ENCODE results near the gene CTDSP1.
A peak's percentile ranks its signal among the peaks of the same experiment; 100 is the strongest.

The CTDSP1 gene

DNA sequence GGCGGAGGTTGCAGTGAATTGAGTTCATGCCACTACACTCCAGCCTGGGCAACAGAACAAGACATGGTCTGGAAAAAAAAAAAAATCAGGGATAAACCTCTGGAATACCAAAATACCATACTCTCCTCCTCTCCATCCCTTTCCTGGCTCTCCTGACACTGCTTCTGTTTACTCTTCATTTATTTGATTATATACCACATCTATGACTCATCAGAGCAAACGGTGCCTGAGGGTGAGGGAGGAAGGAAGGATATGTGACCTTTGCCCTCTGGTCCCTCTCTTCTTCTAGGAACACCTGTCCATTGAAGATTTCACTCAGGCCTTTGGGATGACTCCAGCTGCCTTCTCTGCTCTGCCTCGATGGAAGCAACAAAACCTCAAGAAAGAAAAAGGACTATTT is 49.3 kb downstream of the CTDSP1 start:
- no peak overlapping the region for H3K4me2 ChIP-seq (ENCODE audit: insufficient read depth, low read length, poor library complexity, severe bottlenecking)
- no peak overlapping the region for H2BK12ac ChIP-seq (ENCODE audit: low read length)
- H4K91ac ChIP-seq (ENCODE audit: low read depth, low read length, poor library complexity), result no peak overlapping the region
- H3K23ac ChIP-seq (ENCODE audit: low read depth, low read length, poor library complexity), result no peak overlapping the region
- no peak overlapping the region for H3K9ac ChIP-seq (ENCODE audit: low read depth, low read length, poor library complexity)
- no peak overlapping the region for H2AFZ ChIP-seq (ENCODE audit: low read length)
- no peaks in the 10 kb centered on the region for H3K27me3 ChIP-seq (ENCODE audit: control insufficient read depth in 3 of 3, insufficient read depth in 3 of 3, low read depth in 1 of 3, low read length in 3 of 3)
- H2BK15ac ChIP-seq (ENCODE audit: low read length), result no peak overlapping the region
- H2AK5ac ChIP-seq (ENCODE audit: low read depth, low read length), result no peak overlapping the region
- H3K4me3 ChIP-seq (ENCODE audit: low read length in 2 of 2), result no peak overlapping the region
- no peaks in the 10 kb centered on the region for H3K4me1 ChIP-seq (ENCODE audit: control insufficient read depth in 2 of 2, insufficient read depth in 1 of 2, low read depth in 1 of 2, low read length in 2 of 2)
- H3K27ac ChIP-seq (replicated peaks; ENCODE audit: low read length), result no peak overlapping the region
- H3K79me1 ChIP-seq (ENCODE audit: low read depth, low read length), result no peaks in the 10 kb centered on the region
- no peak overlapping the region for H3K4ac ChIP-seq (ENCODE audit: low read length)
- no peak overlapping the region for H4K8ac ChIP-seq (ENCODE audit: low read depth, low read length)
- no peak overlapping the region for H3K14ac ChIP-seq (ENCODE audit: low read length)
- no peak overlapping the region for H3K18ac ChIP-seq (ENCODE audit: low read length)
- no peak overlapping the region for H2BK120ac ChIP-seq (ENCODE audit: low read depth, low read length)
- DNase-seq (ENCODE audit: low spot score), result no peak
- peaks cover 9 to 81% of the 10 kb centered on the region in 2 donors for H3K36me3 ChIP-seq (replicated peaks in 1 of 2; ENCODE audit: control insufficient read depth in 2 of 2, insufficient read depth in 2 of 2, low read length in 2 of 2)
- H3K9me3 ChIP-seq (replicated peaks in 1 of 2; ENCODE audit: control insufficient read depth in 2 of 2, insufficient read depth in 1 of 2, low read depth in 1 of 2, low read length in 2 of 2), result peaks cover 0 to 2% of the 10 kb centered on the region in 2 donors
- WGBS, 2 donors (ENCODE audit: extremely low coverage in 2 of 2, insufficient read length in 2 of 2, insufficient replicate concordance in 1 of 2), result no CpG with 5 or more reads among the region's 3 CpGs
- H2BK5ac ChIP-seq (ENCODE audit: low read length), result no peak overlapping the region

DNA sequence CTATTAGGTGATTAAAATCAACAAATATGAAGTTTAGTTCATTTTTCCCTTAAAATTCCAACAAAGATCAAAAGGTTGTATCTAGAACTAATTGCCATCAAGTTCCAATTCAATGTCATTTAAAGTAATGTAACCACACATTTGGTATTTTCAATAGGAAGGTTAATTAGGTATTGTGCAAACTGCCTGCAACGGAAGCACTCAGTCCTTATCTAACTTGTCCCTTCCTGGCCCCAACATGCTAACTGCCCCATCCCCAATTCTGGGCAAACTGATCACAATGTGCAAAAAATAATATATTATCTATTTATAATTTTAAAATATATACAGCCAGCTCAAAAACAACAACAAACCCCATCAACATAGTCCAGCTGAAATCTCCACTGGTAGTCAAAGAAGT is 52.4 kb downstream of the CTDSP1 start:
- Histone ChIP-seq H2BK12ac (ENCODE audit: low read length) (no peak overlapping the region), H2AFZ (ENCODE audit: low read length) (no peak overlapping the region), H3K4me1 (ENCODE audit: control insufficient read depth in 2 of 2, insufficient read depth in 1 of 2, low read depth in 1 of 2, low read length in 2 of 2) (no peaks in the 10 kb centered on the region), H3K4me3 (ENCODE audit: low read length in 2 of 2) (no peak overlapping the region), H3K14ac (ENCODE audit: low read length) (no peak overlapping the region), H3K79me1 (ENCODE audit: low read depth, low read length) (no peaks in the 10 kb centered on the region), H3K4ac (ENCODE audit: low read length) (no peak overlapping the region), H3K18ac (ENCODE audit: low read length) (no peak overlapping the region), H2BK5ac (ENCODE audit: low read length) (no peak overlapping the region), H2BK120ac (ENCODE audit: low read depth, low read length) (no peak overlapping the region), H3K9ac (ENCODE audit: low read depth, low read length, poor library complexity) (no peak overlapping the region), H3K36me3 (replicated peaks in 1 of 2; ENCODE audit: control insufficient read depth in 2 of 2, insufficient read depth in 2 of 2, low read length in 2 of 2) (peaks cover 16 to 98% of the 10 kb centered on the region in 2 donors), H2BK15ac (ENCODE audit: low read length) (no peak overlapping the region), H3K4me2 (ENCODE audit: insufficient read depth, low read length, poor library complexity, severe bottlenecking) (no peak overlapping the region), H3K9me3 (replicated peaks in 1 of 2; ENCODE audit: control insufficient read depth in 2 of 2, insufficient read depth in 1 of 2, low read depth in 1 of 2, low read length in 2 of 2) (peaks cover 0 to 2% of the 10 kb centered on the region in 2 donors), H3K23ac (ENCODE audit: low read depth, low read length, poor library complexity) (no peak overlapping the region), H3K27ac (replicated peaks; ENCODE audit: low read length) (no peak overlapping the region), H4K8ac (ENCODE audit: low read depth, low read length) (no peak overlapping the region), H3K27me3 (ENCODE audit: control insufficient read depth in 3 of 3, insufficient read depth in 3 of 3, low read depth in 1 of 3, low read length in 3 of 3) (no peaks in the 10 kb centered on the region), H4K91ac (ENCODE audit: low read depth, low read length, poor library complexity) (no peak overlapping the region), H2AK5ac (ENCODE audit: low read depth, low read length) (no peak overlapping the region)
- no peak for DNase-seq (ENCODE audit: low spot score)
- WGBS, 2 donors (ENCODE audit: extremely low coverage in 2 of 2, insufficient read length in 2 of 2, insufficient replicate concordance in 1 of 2), result no CpG with 5 or more reads among the region's 1 CpG

Small RNA genes lying within 50 kb of the gene (small RNA-seq; reads per million reads assigned to genes)
- gene MIR26B (ENCODE audit: insufficient read depth), result 4,980 reads per million, percentile 100 among the genes with 10 or more reads in this experiment

Data from neuronal stem cell (in vitro differentiated cells).